CD14-positive monocyte (primary cell): Measurements from ENCODE around the gene WDR13. TPM values are rescaled to one million over a fixed set of nuclear protein-coding genes. Genes with fewer than 3 reads are reported as not detected.

Experiments used
- DNase-seq, 3 donors: peaks; one replicate each; pipeline ENCODE4 v3.0.0-alpha.2; 2011 to 2022
- H2AFZ ChIP-seq: 2 replicates; pipeline ENCODE4 v1.6.0; 2012; ENCODE audit warnings: mild to moderate bottlenecking, low read depth, low read length, inconsistent platforms; ENCODE audit not compliant: insufficient read depth, poor library complexity, severe bottlenecking
- H3K27ac ChIP-seq, 2 donors: 1 replicate in 1 of 2; 2 replicates in 1 of 2; pipeline ENCODE4 v1.5.1; 2012 to 2013; ENCODE audit warnings: low read length in 2 of 2, control low read depth in 1 of 2, inconsistent platforms in 1 of 2, low read depth in 1 of 2, mild to moderate bottlenecking in 1 of 2
- H3K27me3 ChIP-seq, 2 donors: one replicate each; pipeline versions ENCODE4 v1.6.0 to v1.6.1; 2011 to 2013; ENCODE audit warnings: low read length in 2 of 2; ENCODE audit not compliant: control insufficient read depth in 2 of 2, insufficient read depth in 2 of 2
- H3K36me3 ChIP-seq, 2 donors: replicated peaks in 1 of 2; 1 replicate in 1 of 2; 2 replicates in 1 of 2; pipeline versions ENCODE4 v1.5.1 to v1.6.1; 2012 to 2013; ENCODE audit warnings: low read length in 2 of 2, control low read depth in 1 of 2, inconsistent platforms in 1 of 2, mild to moderate bottlenecking in 1 of 2; ENCODE audit not compliant: insufficient read depth in 2 of 2, control insufficient read depth in 1 of 2
- H3K4me1 ChIP-seq, 2 donors: 1 replicate in 1 of 2; 2 replicates in 1 of 2; pipeline versions ENCODE4 v1.5.1 to v1.6.1; 2012 to 2013; ENCODE audit warnings: low read length in 2 of 2, control low read depth in 1 of 2, inconsistent platforms in 1 of 2, mild to moderate bottlenecking in 1 of 2, moderate library complexity in 1 of 2; ENCODE audit not compliant: insufficient read depth in 2 of 2, control insufficient read depth in 1 of 2
- H3K4me2 ChIP-seq: replicated peaks from 2 replicates; pipeline ENCODE3; 2012; ENCODE audit warnings: low read length, moderate library complexity, mild to moderate bottlenecking; ENCODE audit not compliant: poor library complexity, severe bottlenecking; ENCODE audit errors: extremely low read depth
- H3K4me3 ChIP-seq, 3 experiments: fragments of 200-600 bp in 1 of 3; sonication (generic) in 1 of 3; replicated peaks in 1 of 3; 1 replicate in 2 of 3; 2 replicates in 1 of 3; pipeline ENCODE4 v1.5.1; 2011 to 2013; ENCODE audit warnings: low read length in 3 of 3, mild to moderate bottlenecking in 3 of 3, control low read depth in 2 of 3, low read depth in 2 of 3, inconsistent platforms in 1 of 3, moderate library complexity in 1 of 3
- H3K79me2 ChIP-seq: 2 replicates; pipeline ENCODE4 v1.6.0; 2012; ENCODE audit warnings: mild to moderate bottlenecking, control low read depth, inconsistent platforms, low read length, moderate library complexity; ENCODE audit not compliant: insufficient read depth
- H3K9ac ChIP-seq: 2 replicates; pipeline ENCODE4 v1.6.0; 2017; ENCODE audit warnings: low read length, mild to moderate bottlenecking; ENCODE audit not compliant: insufficient read depth, poor library complexity, severe bottlenecking
- H3K9me3 ChIP-seq, 2 donors: replicated peaks in 1 of 2; 1 replicate in 1 of 2; 2 replicates in 1 of 2; pipeline versions ENCODE4 v1.5.1 to v1.6.1; 2012 to 2013; ENCODE audit warnings: low read length in 2 of 2, control low read depth in 1 of 2; ENCODE audit not compliant: control insufficient read depth in 1 of 2, insufficient read depth in 1 of 2
- H4K20me1 ChIP-seq: 2 replicates; pipeline ENCODE4 v1.6.0; 2012; ENCODE audit warnings: mild to moderate bottlenecking, low read length, control low read depth, moderate library complexity; ENCODE audit not compliant: insufficient read depth
- H3K27ac Mint-ChIP-seq, 7 donors: one replicate each; pipeline ENCODE4 v1.8.0; 2020; ENCODE audit warnings: mild to moderate bottlenecking in 7 of 7, mixed read lengths in 7 of 7, moderate library complexity in 6 of 7, inconsistent platforms in 2 of 7
- H3K27me3 Mint-ChIP-seq, 3 donors: one replicate each; pipeline ENCODE4 v1.8.0; 2021 to 2022; ENCODE audit warnings: low read depth in 3 of 3, mild to moderate bottlenecking in 3 of 3, mixed read lengths in 3 of 3, moderate library complexity in 3 of 3, inconsistent platforms in 1 of 3
- H3K36me3 Mint-ChIP-seq, 2 donors: one replicate each; pipeline ENCODE4 v1.8.0; 2020; ENCODE audit warnings: mixed read lengths in 2 of 2, inconsistent platforms in 1 of 2, mild to moderate bottlenecking in 1 of 2
- H3K4me1 Mint-ChIP-seq: one replicate; pipeline ENCODE4 v1.8.0; 2020; ENCODE audit warnings: mild to moderate bottlenecking, mixed read lengths
- H3K4me3 Mint-ChIP-seq, 2 donors: one replicate each; pipeline ENCODE4 v1.8.0; 2020; ENCODE audit warnings: mild to moderate bottlenecking in 2 of 2, mixed read lengths in 2 of 2, moderate library complexity in 1 of 2
- H3K9me3 Mint-ChIP-seq, 7 donors: one replicate each; pipeline ENCODE4 v1.8.0; 2020 to 2022; ENCODE audit warnings: mixed read lengths in 7 of 7, mild to moderate bottlenecking in 6 of 7, moderate library complexity in 6 of 7, inconsistent platforms in 2 of 7
- CTCF ChIP-seq: fragments of 200-600 bp; IDR thresholded peaks from one replicate; pipeline ENCODE4 v1.8.0; 2022; ENCODE audit warnings: antibody characterized with exemption, mild to moderate bottlenecking
- WGBS: methylation state at CpG from one replicate; pipeline ENCODE4 v1.1.5; 2013; ENCODE audit warnings: missing lambda C conversion rate; ENCODE audit not compliant: insufficient coverage; 5-methylcytosine and 5-hydroxymethylcytosine counted together
- intact Hi-C, 2 donors: fragments of 100-400 bp; cut with micrococcal nuclease; formaldehyde crosslinking; loops; one replicate each; pipeline versions ENCODE4 v1.15.0 to v1.15.1; 2023
- polyA plus RNA-seq, 3 donors: library from polyadenylated mRNA; depleted of rRNA in 1 of 3; unstranded in 2 of 3; stranded (reverse) in 1 of 3; fragments of 300-500 nt in 2 of 3; fragments of >200 nt in 1 of 3; fragmentation: Illumina TruSeq in 2 of 3; gene quantifications; 1 replicate in 2 of 3; 2 replicates in 1 of 3; pipeline ENCODE4 v1.2.3, GENCODE V29; 2012 to 2021

The WDR13 gene
- polyA plus RNA-seq, 3 donors = 68.6 to 171 (median 93.3) TPM

- peak in 1 of 3 donors; percentile 7 for DNase-seq
- no peak for TF ChIP-seq CTCF
- Histone ChIP-seq H3K4me3 (no peak overlapping the region), H3K9ac (no peak overlapping the region), H3K4me1 (peaks cover 21 to 24% of the 10 kb centered on the region in 2 donors), H3K36me3 (no peaks in the 10 kb centered on the region), H3K79me2 (no peaks in the 10 kb centered on the region), H2AFZ (peak overlapping the region; percentile 36), H3K27me3 (no peaks in the 10 kb centered on the region), H3K4me2 (no peak overlapping the region), H3K9me3 (no peaks in the 10 kb centered on the region), H3K27ac (no peak overlapping the region), H4K20me1 (no peaks in the 10 kb centered on the region)
- intact Hi-C loops = no loop called here
- WGBS = 0% methylated on average over 1 of the region's 5 CpGs
- peak overlapping the region in 3 of 7 donors; percentile 1 for H3K27ac Mint-ChIP-seq
- peaks cover 32% of the 10 kb centered on the region for H3K4me1 Mint-ChIP-seq
- H3K36me3 Mint-ChIP-seq = no peaks in the 10 kb centered on the region
- H3K27me3 Mint-ChIP-seq = peaks cover 0 to 8% (median 0%) of the 10 kb centered on the region in 3 donors
- H3K9me3 Mint-ChIP-seq = peaks cover 0 to 3% (median 0%) of the 10 kb centered on the region in 7 donors
- H3K4me3 Mint-ChIP-seq = no peak overlapping the region
Measured at GRCh38 chrX:48616576-48616975, 19.3 kb downstream of the WDR13 start.

DNA sequence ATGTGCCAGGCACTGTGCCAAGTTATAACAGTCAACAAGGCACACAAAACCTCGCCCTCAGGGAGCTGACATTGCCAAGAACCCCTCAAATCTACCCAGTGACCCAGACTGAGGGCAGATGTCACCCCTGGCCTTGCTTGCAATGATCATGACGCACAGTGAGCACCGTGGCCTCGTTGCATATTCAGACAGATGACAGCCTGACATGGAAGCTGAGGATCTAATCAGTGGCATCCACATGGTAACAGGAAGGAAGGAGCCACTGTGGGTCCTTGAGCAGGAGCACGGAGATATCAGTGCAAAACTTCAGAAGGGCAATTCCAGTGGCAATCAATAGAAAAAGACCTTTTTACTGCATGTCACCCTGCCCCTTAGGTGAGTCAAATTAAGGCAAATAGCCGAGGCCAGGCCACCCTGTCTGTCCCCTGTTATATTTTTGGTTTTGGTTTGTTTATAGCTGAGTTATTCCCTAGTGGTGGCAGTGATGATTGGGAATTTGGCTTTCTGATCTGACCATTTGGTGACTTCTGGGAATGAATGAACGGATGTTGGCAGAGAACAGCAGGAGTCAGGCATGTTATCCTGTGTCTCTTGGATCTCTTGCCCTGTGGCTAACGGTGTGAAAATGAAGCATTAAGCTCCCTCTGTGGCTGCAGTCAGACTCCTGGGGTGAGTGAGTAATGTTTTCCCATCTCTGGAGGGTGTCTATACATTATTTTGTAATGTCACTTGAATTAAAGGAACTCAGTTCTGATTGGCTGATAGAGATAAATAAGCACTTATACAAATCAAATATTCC, 20.4 kb downstream of the WDR13 start:
- H3K27ac ChIP-seq = no peak overlapping the region
- no peak for DNase-seq
- Mint-ChIP-seq H3K9me3 (peaks cover 0 to 3% (median 1%) of the 10 kb centered on the region in 7 donors), H3K4me1 (peaks cover 34% of the 10 kb centered on the region), H3K27me3 (peaks cover 0 to 8% (median 0%) of the 10 kb centered on the region in 3 donors), H3K27ac (peak overlapping the region in 3 of 7 donors; percentile 7 to 59 (median 29)), H3K4me3 (no peak overlapping the region), H3K36me3 (no peaks in the 10 kb centered on the region)
- TF ChIP-seq CTCF = no peak
- no peaks in the 10 kb centered on the region for H3K27me3 ChIP-seq
- H3K9me3 ChIP-seq = no peaks in the 10 kb centered on the region
- H3K4me3 ChIP-seq = no peak overlapping the region
- peaks cover 23 to 26% of the 10 kb centered on the region in 2 donors for H3K4me1 ChIP-seq
- H3K4me2 ChIP-seq = no peak overlapping the region
- H3K36me3 ChIP-seq = no peaks in the 10 kb centered on the region
- no peaks in the 10 kb centered on the region for H4K20me1 ChIP-seq
- H2AFZ ChIP-seq = peak overlapping the region; percentile 4
- H3K9ac ChIP-seq = no peak overlapping the region
- intact Hi-C loops = no loop called here
- no peaks in the 10 kb centered on the region for H3K79me2 ChIP-seq
- WGBS = 11% methylated on average over 3 of the region's 8 CpGs
